ENCODE measurements around the gene SLC39A3. TPM values are rescaled to one million over a fixed set of nuclear protein-coding genes. Genes with fewer than 3 reads are reported as not detected.

The SLC39A3 gene
- total and polyA plus RNA-seq, 2 of the 8 experiments (the other 6 are each of a cell fraction or from before 2014, with no cell fraction given), result 33.0 to 52.9 TPM

DNA sequence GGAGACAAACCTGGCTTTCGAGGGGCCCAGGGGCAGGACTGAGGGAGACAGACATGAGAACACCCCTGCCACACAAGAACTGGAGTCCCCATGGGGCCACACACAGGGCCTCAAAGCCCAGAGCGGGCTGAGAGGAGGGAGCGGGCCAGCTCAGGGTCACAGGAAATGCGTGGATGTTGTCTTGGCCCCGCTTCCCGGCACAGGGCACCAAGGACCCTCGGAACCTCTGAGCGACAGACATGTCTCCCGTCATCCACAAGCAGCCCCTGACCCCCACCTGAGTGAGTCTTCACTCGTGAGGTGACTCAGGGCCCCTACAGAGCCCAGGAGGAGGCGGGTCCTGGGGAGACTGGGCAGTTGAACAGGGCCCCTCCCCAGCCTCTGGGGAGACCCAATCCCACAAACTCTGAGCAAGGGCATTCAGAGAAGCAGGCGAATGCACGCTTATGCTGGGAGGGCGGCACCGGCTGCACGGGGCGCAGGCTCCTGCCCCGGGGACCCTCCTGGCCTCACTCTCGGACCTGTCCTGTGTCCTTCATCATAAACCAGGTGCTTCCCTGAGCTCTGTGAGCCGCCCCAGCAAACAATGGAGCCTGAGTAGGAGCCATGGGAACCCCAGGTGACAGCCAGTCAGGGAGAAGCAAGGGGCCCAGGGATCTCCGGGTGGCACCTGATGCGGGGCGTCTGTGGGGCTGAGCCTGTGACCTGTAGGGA is 23.1 kb upstream of the SLC39A3 start:
- Histone ChIP-seq H4K20me1 (replicated peaks in 1 of 2; ENCODE audit: control insufficient read depth in 1 of 2, insufficient read depth in 2 of 2, low read length in 2 of 2) (peaks cover 4 to 10% of the 10 kb centered on the region in 2 experiments), H3K18ac (ENCODE audit: extremely low read depth, low read length) (no peak overlapping the region), H2BK12ac (ENCODE audit: low read depth, low read length) (no peak overlapping the region), H3K4me2 (ENCODE audit: insufficient read depth in 1 of 2, low read depth in 2 of 2, low read length in 2 of 2) (no peak overlapping the region), H2AK5ac (ENCODE audit: low read depth, low read length) (no peak overlapping the region), H3K79me2 (ENCODE audit: control insufficient read depth in 1 of 2, insufficient read depth in 2 of 2, low read length in 2 of 2) (no peaks in the 10 kb centered on the region), H3K79me1 (ENCODE audit: low read depth, low read length) (no peaks in the 10 kb centered on the region), H4K5ac (ENCODE audit: insufficient read length, low read depth, low read length) (no peak overlapping the region), H3K4me1 (replicated peaks in 1 of 4; ENCODE audit: control insufficient read depth in 3 of 4, insufficient read depth in 4 of 4, low read length in 3 of 4) (no peaks in the 10 kb centered on the region), H3K9ac (replicated peaks in 1 of 4; ENCODE audit: extremely low read depth in 1 of 4, low read depth in 3 of 4, low read length in 3 of 4) (no peak overlapping the region), H3K56ac (replicated peaks; ENCODE audit: insufficient read length, low read depth, low read length) (no peak overlapping the region), H2AFZ (ENCODE audit: low read length) (no peak overlapping the region), H3K36me3 (ENCODE audit: control insufficient read depth in 2 of 4, insufficient read depth in 4 of 4, low read length in 3 of 4) (peaks cover 19 to 63% (median 36%) of the 10 kb centered on the region in 4 experiments; a peak in 7 of 8 replicates), H3K27ac (ENCODE audit: low read depth, low read length) (no peak overlapping the region), H3K23ac (ENCODE audit: insufficient read length) (no peak overlapping the region), H3K4ac (replicated peaks; ENCODE audit: insufficient read length, low read depth, low read length) (no peak overlapping the region), H3K9me3 (ENCODE audit: insufficient read depth in 2 of 2, low read depth in 1 of 2, low read length in 1 of 2) (no peaks in the 10 kb centered on the region), H2BK120ac (replicated peaks; ENCODE audit: low read depth, low read length) (no peak overlapping the region), H4K91ac (replicated peaks; ENCODE audit: insufficient read length, low read length) (no peak overlapping the region), H3K23me2 (ENCODE audit: low read depth, low read length) (no peaks in the 10 kb centered on the region), H2BK20ac (ENCODE audit: low read length) (no peak overlapping the region), H3K4me3 (ENCODE audit: extremely low read depth in 1 of 4, insufficient read depth in 2 of 4, low read depth in 3 of 4, low read length in 4 of 4) (no peak overlapping the region), H2BK15ac (ENCODE audit: low read length) (no peak overlapping the region), H3K14ac (ENCODE audit: insufficient read length) (no peak overlapping the region), H2BK5ac (ENCODE audit: low read depth, low read length) (no peak overlapping the region), H4K8ac (ENCODE audit: extremely low read depth, insufficient read depth, low read length) (no peak overlapping the region), H3K27me3 (replicated peaks in 1 of 4; ENCODE audit: control insufficient read depth in 3 of 4, extremely low read depth in 1 of 4, insufficient read depth in 3 of 4, low read length in 3 of 4) (no peaks in the 10 kb centered on the region)
- FAIRE-seq (no peak), DNase-seq (ENCODE audit: low read depth in 1 of 2, low spot score in 2 of 2) (no peak)
- POLR2A ChIA-PET (ENCODE audit: partially characterized antibody), result no interaction called here
- CTCF ChIA-PET (ENCODE audit: partially characterized antibody), result interaction anchor here (1.1 kb wide), 1 partner anchor 13 kb away, joined by 3 read pairs; no protein-coding TSS in a partner anchor
- WGBS, 2 experiments (ENCODE audit: extremely low coverage in 1 of 2, insufficient coverage in 1 of 2, insufficient read length in 1 of 2, insufficient replicate concordance in 2 of 2, low coverage in 1 of 2, low lambda C conversion rate in 2 of 2, missing lambda C conversion rate in 1 of 2), result 94% methylated on average over 21 of the region's 23 CpGs; no CpG with 5 or more reads in 1 of the 2 experiments
- TF ChIP-seq POU5F1 (IDR thresholded peaks at IDR 0.05; ENCODE audit: low read depth, low read length) (no peak), BRCA1 (IDR thresholded peaks at IDR 0.05; ENCODE audit: low read depth, low read length) (no peak), CBX8 (IDR thresholded peaks at IDR 0.05; ENCODE audit: borderline replicate concordance, low read depth, low read length) (no peak), SIN3A (conservative IDR thresholded peaks at IDR 0.05 in 1 of 2, IDR thresholded peaks at IDR 0.05 in 1 of 2; ENCODE audit: low read depth in 1 of 2, low read length in 2 of 2) (no peak), GTF2F1 (IDR thresholded peaks at IDR 0.05; ENCODE audit: borderline replicate concordance, low read depth, low read length) (no peak), KDM4A (IDR thresholded peaks at IDR 0.05; ENCODE audit: low read depth, low read length, severe bottlenecking) (no peak), SIRT6 (IDR thresholded peaks at IDR 0.05; ENCODE audit: low read length) (no peak), SP4 (IDR thresholded peaks at IDR 0.05; ENCODE audit: low read length) (no peak), POLR2A (IDR thresholded peaks at IDR 0.05; ENCODE audit: control extremely low read depth in 1 of 2, low read depth in 2 of 2, low read length in 2 of 2) (no peak), EP300 (IDR thresholded peaks at IDR 0.05; ENCODE audit: borderline replicate concordance in 1 of 2, low read depth in 2 of 2, low read length in 2 of 2) (no peak), CTBP2 (IDR thresholded peaks at IDR 0.05; ENCODE audit: borderline replicate concordance, insufficient read depth, insufficient read length, low read length) (no peak), NRF1 (IDR thresholded peaks at IDR 0.05; ENCODE audit: low read depth, low read length) (no peak), BACH1 (IDR thresholded peaks at IDR 0.05; ENCODE audit: low read length) (no peak)

Measured in H1 (cell line).